Parathyroid adenoma (tissue), 2 donors: ENCODE results near the gene IL7R.
"Not testable (repeated sequence)": the region's sequence is repeated elsewhere in the genome, so short reads cannot be mapped to it uniquely, and the experiment has no call there.

ENCODE experiments used
- H2AFZ ChIP-seq: fragments of 300-600 bp; sonication (generic); one replicate; pipeline ENCODE4 v1.7.0; 2017; ENCODE audit warnings: antibody characterized with exemption, mild to moderate bottlenecking
- H3K27ac ChIP-seq: fragments of 300-600 bp; sonication (generic); one replicate; pipeline ENCODE4 v1.7.0; 2017
- H3K27me3 ChIP-seq: fragments of 300-600 bp; sonication (generic); one replicate; pipeline ENCODE4 v1.7.0; 2017; ENCODE audit warnings: low read length; ENCODE audit not compliant: control insufficient read depth, insufficient read depth
- H3K36me3 ChIP-seq: fragments of 300-600 bp; sonication (generic); one replicate; pipeline ENCODE4 v1.7.0; 2017; ENCODE audit warnings: low read length; ENCODE audit not compliant: control insufficient read depth, insufficient read depth
- H3K4me1 ChIP-seq: fragments of 300-600 bp; sonication (generic); one replicate; pipeline ENCODE4 v1.7.0; 2017; ENCODE audit warnings: control low read depth
- H3K4me2 ChIP-seq: fragments of 300-600 bp; sonication (generic); one replicate; pipeline ENCODE4 v1.7.0; 2017; ENCODE audit warnings: low read length
- H3K4me3 ChIP-seq: fragments of 300-600 bp; sonication (generic); one replicate; pipeline ENCODE4 v1.7.0; 2017; ENCODE audit warnings: low read depth, low read length
- H3K79me2 ChIP-seq: fragments of 300-600 bp; sonication (generic); one replicate; pipeline ENCODE4 v1.7.0; 2017; ENCODE audit warnings: control low read depth
- H3K9ac ChIP-seq: fragments of 300-600 bp; sonication (generic); one replicate; pipeline ENCODE4 v1.7.0; 2017; ENCODE audit warnings: mild to moderate bottlenecking
- H3K9me3 ChIP-seq: fragments of 300-600 bp; sonication (generic); one replicate; pipeline ENCODE4 v1.7.0; 2017; ENCODE audit warnings: low read length; ENCODE audit not compliant: control insufficient read depth
- TF ChIP-seq, protein P1 (sequence below): fragments of 300-600 bp; sonication (generic); IDR thresholded peaks from one replicate; pipeline ENCODE4 v1.7.0; 2017; ENCODE audit warnings: antibody characterized with exemption, mild to moderate bottlenecking
- donor health status: primary hyperparathyroidism.

The IL7R gene

DNA sequence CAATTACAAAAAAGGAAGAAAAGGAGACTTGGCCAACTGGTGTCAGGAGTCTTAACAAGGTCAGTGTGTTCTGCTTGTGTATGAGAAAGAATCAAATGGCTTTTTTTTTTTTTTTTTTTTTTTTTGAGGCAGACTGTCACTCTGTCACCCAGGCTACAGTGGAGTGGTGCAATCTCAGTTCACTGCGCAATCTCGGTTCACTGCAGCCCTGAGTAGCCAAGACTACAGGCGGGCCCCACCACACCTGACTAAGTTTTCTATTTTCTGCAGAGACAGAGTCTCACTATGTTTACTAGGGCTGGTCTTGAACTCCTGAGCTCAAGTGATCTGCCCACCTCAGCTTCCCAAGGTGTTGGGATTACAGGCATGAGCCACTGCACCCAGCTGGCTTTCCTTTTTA, 3.1 kb upstream of the IL7R start:
- TF ChIP-seq, protein P1, sequence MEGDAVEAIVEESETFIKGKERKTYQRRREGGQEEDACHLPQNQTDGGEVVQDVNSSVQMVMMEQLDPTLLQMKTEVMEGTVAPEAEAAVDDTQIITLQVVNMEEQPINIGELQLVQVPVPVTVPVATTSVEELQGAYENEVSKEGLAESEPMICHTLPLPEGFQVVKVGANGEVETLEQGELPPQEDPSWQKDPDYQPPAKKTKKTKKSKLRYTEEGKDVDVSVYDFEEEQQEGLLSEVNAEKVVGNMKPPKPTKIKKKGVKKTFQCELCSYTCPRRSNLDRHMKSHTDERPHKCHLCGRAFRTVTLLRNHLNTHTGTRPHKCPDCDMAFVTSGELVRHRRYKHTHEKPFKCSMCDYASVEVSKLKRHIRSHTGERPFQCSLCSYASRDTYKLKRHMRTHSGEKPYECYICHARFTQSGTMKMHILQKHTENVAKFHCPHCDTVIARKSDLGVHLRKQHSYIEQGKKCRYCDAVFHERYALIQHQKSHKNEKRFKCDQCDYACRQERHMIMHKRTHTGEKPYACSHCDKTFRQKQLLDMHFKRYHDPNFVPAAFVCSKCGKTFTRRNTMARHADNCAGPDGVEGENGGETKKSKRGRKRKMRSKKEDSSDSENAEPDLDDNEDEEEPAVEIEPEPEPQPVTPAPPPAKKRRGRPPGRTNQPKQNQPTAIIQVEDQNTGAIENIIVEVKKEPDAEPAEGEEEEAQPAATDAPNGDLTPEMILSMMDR: no peak
- Histone ChIP-seq H3K9ac (no peak overlapping the region), H3K4me1 (peaks cover 13% of the 10 kb centered on the region), H3K79me2 (no peaks in the 10 kb centered on the region), H3K36me3 (no peaks in the 10 kb centered on the region), H3K4me2 (no peak overlapping the region), H3K4me3 (no peak overlapping the region), H2AFZ (no peak overlapping the region), H3K27me3 (no peaks in the 10 kb centered on the region), H3K27ac (no peak overlapping the region), H3K9me3 (no peaks in the 10 kb centered on the region)

DNA sequence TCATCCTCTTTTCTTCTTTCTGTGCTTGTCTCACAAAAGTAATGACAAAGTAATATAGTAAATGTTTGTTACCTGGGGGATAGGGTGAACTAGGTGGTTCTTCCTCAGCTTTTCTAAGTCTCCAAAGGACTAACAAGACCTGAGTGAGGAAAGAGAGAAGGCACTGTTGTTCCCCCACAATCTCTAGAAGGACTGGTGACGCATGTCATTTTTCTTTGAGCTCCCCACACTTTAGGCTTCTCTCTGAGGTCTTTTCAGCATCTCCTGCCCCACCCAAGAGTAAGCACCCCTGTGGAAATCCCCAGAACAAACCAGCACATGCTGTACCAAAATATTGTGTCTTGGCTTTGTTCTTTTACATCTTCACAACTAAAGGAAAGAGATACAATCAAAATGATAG, 2.4 kb upstream of the IL7R start:
- Histone ChIP-seq H3K27ac (no peak overlapping the region), H3K9me3 (no peaks in the 10 kb centered on the region), H3K4me3 (no peak overlapping the region), H3K36me3 (no peaks in the 10 kb centered on the region), H3K4me2 (no peak overlapping the region), H2AFZ (no peak overlapping the region), H3K9ac (no peak overlapping the region), H3K27me3 (no peaks in the 10 kb centered on the region), H3K4me1 (peaks cover 13% of the 10 kb centered on the region), H3K79me2 (no peaks in the 10 kb centered on the region)
- TF ChIP-seq, protein P1: no peak

DNA sequence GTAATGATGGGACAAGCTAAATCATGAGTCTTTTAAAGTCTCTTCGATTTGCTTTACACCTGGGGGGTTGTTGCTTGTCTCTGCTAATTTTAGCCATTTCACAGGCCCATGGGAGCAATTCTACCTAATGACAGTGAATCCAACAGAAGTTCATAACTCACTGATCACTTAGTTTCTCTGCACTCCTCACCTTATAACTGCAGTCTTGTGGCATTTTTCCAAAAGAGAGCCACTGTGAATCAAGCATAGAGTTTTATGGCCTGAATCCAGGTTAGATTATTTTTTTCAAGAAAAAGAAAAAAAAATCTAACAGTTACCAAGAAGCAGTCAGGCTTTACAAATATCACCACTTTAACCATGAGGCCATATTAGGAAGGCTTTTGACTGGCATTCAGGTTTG, 1.5 kb upstream of the IL7R start:
- Histone ChIP-seq H3K4me1 (peaks cover 13% of the 10 kb centered on the region), H3K9me3 (no peaks in the 10 kb centered on the region), H3K4me2 (no peak overlapping the region), H3K27me3 (no peaks in the 10 kb centered on the region), H3K27ac (no peak overlapping the region), H3K79me2 (no peaks in the 10 kb centered on the region), H3K4me3 (no peak overlapping the region), H2AFZ (no peak overlapping the region), H3K36me3 (no peaks in the 10 kb centered on the region), H3K9ac (no peak overlapping the region)
- TF ChIP-seq, protein P1: no peak

DNA sequence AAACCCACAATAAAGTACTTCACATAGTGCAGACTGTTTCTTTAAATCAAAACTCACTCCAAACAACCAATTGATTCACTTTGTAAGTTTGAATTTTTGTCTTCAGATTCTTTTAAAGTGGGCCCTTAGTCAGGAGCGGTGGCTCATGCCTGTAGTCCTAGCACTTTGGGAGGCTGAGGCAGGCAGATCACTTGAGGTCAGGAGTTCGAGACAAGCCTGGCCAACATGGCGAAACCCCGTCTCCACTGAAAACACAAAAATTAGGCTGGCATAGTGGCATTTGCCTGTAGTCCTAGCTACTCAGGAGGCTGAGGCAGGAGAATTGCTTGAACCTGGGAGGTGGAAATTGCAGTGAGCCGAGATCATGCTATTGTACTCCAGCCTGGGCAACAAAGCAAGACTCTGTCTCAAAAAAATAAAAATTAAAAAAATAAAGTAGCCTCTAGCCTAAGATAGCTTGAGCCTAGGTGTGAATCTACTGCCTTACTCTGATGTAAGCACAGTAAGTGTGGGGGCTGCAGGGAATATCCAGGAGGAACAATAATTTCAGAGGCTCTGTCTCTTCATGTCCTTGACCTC, 416 bp upstream of the IL7R start:
- H3K79me2 ChIP-seq, H3K9ac ChIP-seq, H3K36me3 ChIP-seq, H3K27ac ChIP-seq, H3K4me3 ChIP-seq, H3K4me2 ChIP-seq, H3K27me3 ChIP-seq, H3K9me3 ChIP-seq, H2AFZ ChIP-seq: not testable (repeated sequence)
- peaks cover 13% of the 10 kb centered on the region for H3K4me1 ChIP-seq

DNA sequence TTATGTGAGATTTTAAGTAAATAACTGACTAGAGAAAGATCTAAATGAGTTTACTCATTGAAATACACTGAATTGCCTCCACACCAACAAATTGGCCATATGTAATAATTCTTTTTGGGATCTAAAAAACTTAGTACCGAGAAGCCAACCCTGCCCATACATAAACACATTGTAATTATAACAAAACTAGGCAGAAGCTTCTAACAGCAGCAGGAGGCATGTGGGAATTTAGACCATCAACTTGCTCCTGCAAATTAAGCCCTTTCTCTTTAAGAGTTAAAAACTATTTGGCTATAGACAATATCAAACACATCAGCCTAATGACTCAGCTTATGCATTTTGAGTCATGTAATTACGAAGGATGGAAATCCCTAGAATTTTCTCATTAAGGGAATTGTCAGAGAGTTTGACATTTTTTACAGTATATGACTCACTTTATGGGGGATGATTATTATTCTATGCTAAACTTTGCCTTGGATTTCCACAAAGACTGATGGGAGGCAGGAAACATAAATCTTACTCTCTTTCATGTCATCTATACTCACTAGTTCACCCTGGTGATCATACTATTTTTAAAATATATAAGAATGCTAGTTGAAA, 1.0 kb downstream of the IL7R start:
- Histone ChIP-seq H2AFZ (no peak overlapping the region), H3K36me3 (no peaks in the 10 kb centered on the region), H3K4me1 (peaks cover 13% of the 10 kb centered on the region), H3K9me3 (no peaks in the 10 kb centered on the region), H3K79me2 (no peaks in the 10 kb centered on the region), H3K27me3 (no peaks in the 10 kb centered on the region), H3K4me2 (no peak overlapping the region), H3K27ac (no peak overlapping the region), H3K4me3 (no peak overlapping the region), H3K9ac (no peak overlapping the region)
- TF ChIP-seq, protein P1: no peak
